Mesendoderm (in vitro differentiated cells): Measurements from ENCODE around the gene CADPS.
A peak's percentile ranks its signal among the peaks of the same experiment; 100 is the strongest.

Experiments used
- DNase-seq: peaks from one replicate; pipeline ENCODE4 v3.0.0; 2013
- H2AK5ac ChIP-seq: 2 replicates; pipeline ENCODE4 v1.6.1; 2013; ENCODE audit warnings: low read length, inconsistent platforms
- H2BK120ac ChIP-seq: 2 replicates; pipeline ENCODE4 v1.6.1; 2013; ENCODE audit warnings: low read depth, mild to moderate bottlenecking, low read length, moderate library complexity, mixed read lengths
- H2BK15ac ChIP-seq: replicated peaks from 2 replicates; pipeline ENCODE4 v1.6.1; 2013; ENCODE audit warnings: low read depth, mild to moderate bottlenecking, moderate library complexity
- H2BK5ac ChIP-seq: 2 replicates; pipeline ENCODE4 v1.6.1; 2013; ENCODE audit warnings: low read length, inconsistent platforms
- H3K18ac ChIP-seq: 2 replicates; pipeline ENCODE4 v1.6.1; 2013; ENCODE audit warnings: mild to moderate bottlenecking, low read length, mixed read lengths
- H3K23ac ChIP-seq: one replicate; pipeline ENCODE4 v1.6.1; 2013; ENCODE audit warnings: low read length
- H3K27ac ChIP-seq: 2 replicates; pipeline ENCODE4 v1.5.1; 2013; ENCODE audit warnings: low read depth, mild to moderate bottlenecking, inconsistent platforms, low read length, moderate library complexity
- H3K27me3 ChIP-seq: 2 replicates; pipeline ENCODE4 v1.6.1; 2013; ENCODE audit warnings: low read length, control low read depth, mild to moderate bottlenecking, inconsistent platforms; ENCODE audit not compliant: insufficient read depth, poor library complexity
- H3K36me3 ChIP-seq: 2 replicates; pipeline ENCODE4 v1.6.1; 2013; ENCODE audit warnings: low read length, inconsistent platforms; ENCODE audit not compliant: control insufficient read depth, insufficient read depth
- H3K4ac ChIP-seq: one replicate; pipeline ENCODE4 v1.6.1; 2013; ENCODE audit warnings: low read depth, mild to moderate bottlenecking, low read length, moderate library complexity
- H3K4me1 ChIP-seq: 2 replicates; pipeline ENCODE4 v1.6.1; 2013; ENCODE audit warnings: low read depth, low read length, inconsistent platforms; ENCODE audit not compliant: control insufficient read depth
- H3K4me2 ChIP-seq: 2 replicates; pipeline ENCODE4 v1.6.1; 2013; ENCODE audit warnings: low read length
- H3K4me3 ChIP-seq: 2 replicates; pipeline ENCODE4 v1.5.1; 2013; ENCODE audit warnings: mild to moderate bottlenecking, low read length
- H3K56ac ChIP-seq: one replicate; pipeline ENCODE4 v1.6.1; 2013; ENCODE audit warnings: low read length
- H3K79me1 ChIP-seq: 2 replicates; pipeline ENCODE4 v1.6.1; 2013; ENCODE audit warnings: low read length, inconsistent platforms
- H3K79me2 ChIP-seq: 2 replicates; pipeline ENCODE4 v1.6.1; 2013; ENCODE audit warnings: mild to moderate bottlenecking, low read length; ENCODE audit not compliant: control insufficient read depth, insufficient read depth
- H3K9ac ChIP-seq: 2 replicates; pipeline ENCODE4 v1.6.1; 2013; ENCODE audit warnings: low read length, inconsistent platforms
- H4K5ac ChIP-seq: one replicate; pipeline ENCODE4 v1.6.1; 2013; ENCODE audit warnings: low read length
- H4K8ac ChIP-seq: one replicate; pipeline ENCODE4 v1.6.1; 2013; ENCODE audit warnings: low read depth, mild to moderate bottlenecking, control low read depth, low read length, moderate library complexity
- WGBS: extraction: QIAGEN DNeasy Blood & Tissue Kit; methylation state at CpG from one replicate; pipeline ENCODE4 v1.1.7; 2013; ENCODE audit warnings: low lambda C conversion rate, missing lambda C conversion rate; ENCODE audit not compliant: insufficient coverage; ENCODE audit errors: extremely low coverage; 5-methylcytosine and 5-hydroxymethylcytosine counted together

The CADPS gene

DNA sequence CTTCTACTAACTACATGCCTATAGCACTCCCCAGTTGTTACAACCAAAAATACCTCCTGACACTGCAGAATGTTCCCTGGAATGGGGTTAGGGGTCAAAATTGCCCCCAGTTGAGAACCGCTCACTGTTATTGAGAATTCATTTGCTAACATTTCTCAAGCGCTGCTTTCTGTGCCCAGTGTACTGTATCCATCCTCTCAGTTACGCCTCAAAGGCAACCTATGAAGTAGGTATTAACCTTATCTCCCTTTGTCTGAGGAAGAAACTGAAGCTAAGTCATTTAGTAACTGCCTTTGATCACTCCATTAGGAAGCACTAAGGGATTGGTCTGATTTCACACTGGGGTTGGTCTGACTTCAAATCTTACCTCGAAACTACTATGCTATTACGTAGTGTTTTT lies 70.1 kb downstream of the CADPS start:
- Histone ChIP-seq H3K79me2 (no peaks in the 10 kb centered on the region), H3K27me3 (no peaks in the 10 kb centered on the region), H3K4ac (no peak overlapping the region), H3K56ac (no peak overlapping the region), H2AK5ac (no peak overlapping the region), H3K23ac (no peak overlapping the region), H4K5ac (no peak overlapping the region), H3K4me2 (no peak overlapping the region), H2BK120ac (no peak overlapping the region), H3K4me3 (no peak overlapping the region), H2BK5ac (no peak overlapping the region), H4K8ac (no peak overlapping the region), H3K18ac (no peak overlapping the region), H2BK15ac (no peak overlapping the region), H3K9ac (no peak overlapping the region), H3K27ac (no peak overlapping the region), H3K79me1 (no peaks in the 10 kb centered on the region), H3K36me3 (no peaks in the 10 kb centered on the region), H3K4me1 (peaks cover 4% of the 10 kb centered on the region)
- no peak for DNase-seq
- WGBS, result no CpG with 5 or more reads among the region's 5 CpGs

DNA sequence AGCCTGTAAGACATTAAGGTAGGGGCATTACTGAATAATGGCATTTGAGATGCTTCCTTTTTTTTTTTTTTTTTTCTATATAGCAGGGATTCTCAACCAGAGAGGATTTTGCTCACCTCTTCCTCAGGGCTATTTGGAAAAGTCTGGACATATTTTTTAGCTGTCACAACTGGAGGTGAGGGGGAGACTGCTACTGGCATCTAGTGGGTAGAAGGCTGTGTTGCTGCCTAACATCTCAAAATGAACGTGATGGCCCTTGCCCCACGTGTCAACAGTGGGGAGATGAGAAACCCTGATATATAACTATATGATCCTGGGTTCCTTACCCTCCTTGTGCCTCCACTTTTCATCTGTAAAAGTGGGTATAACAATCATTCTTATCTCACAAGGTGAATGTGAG lies 71.9 kb downstream of the CADPS start:
- H4K5ac ChIP-seq, result no peak overlapping the region
- no CpG with 5 or more reads among the region's 2 CpGs for WGBS
- no peak overlapping the region for H3K9ac ChIP-seq
- no peak overlapping the region for H3K27ac ChIP-seq
- no peaks in the 10 kb centered on the region for H3K79me2 ChIP-seq
- H2BK120ac ChIP-seq, result no peak overlapping the region
- no peak overlapping the region for H3K4me3 ChIP-seq
- H4K8ac ChIP-seq, result no peak overlapping the region
- H3K79me1 ChIP-seq, result no peaks in the 10 kb centered on the region
- H3K4ac ChIP-seq, result no peak overlapping the region
- no peak overlapping the region for H3K23ac ChIP-seq
- no peak overlapping the region for H3K56ac ChIP-seq
- DNase-seq, result peak; percentile 12
- no peak overlapping the region for H2BK15ac ChIP-seq
- H2BK5ac ChIP-seq, result no peak overlapping the region
- H3K18ac ChIP-seq, result no peak overlapping the region
- H3K4me2 ChIP-seq, result no peak overlapping the region
- no peaks in the 10 kb centered on the region for H3K36me3 ChIP-seq
- no peak overlapping the region for H2AK5ac ChIP-seq
- peaks cover 2% of the 10 kb centered on the region for H3K4me1 ChIP-seq
- no peaks in the 10 kb centered on the region for H3K27me3 ChIP-seq

DNA sequence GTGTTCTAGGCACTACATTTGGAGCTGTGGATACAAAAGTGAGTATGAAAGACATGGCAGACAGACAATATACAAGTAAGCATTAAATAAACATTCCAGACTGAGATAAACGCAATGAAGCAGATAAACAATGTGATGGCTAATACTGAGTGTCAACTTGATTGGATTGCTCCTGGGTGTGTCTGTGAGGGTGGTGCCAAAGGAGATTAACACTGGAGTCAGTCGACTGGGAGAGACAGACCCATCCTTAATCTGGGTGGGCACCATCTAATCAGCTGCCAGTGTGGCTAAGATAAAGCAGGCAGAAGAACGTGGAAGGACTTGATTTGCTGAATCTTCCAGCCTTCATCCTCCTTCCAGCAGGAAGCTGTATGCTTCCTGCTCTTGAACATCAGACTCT lies 77.2 kb downstream of the CADPS start:
- Histone ChIP-seq H2BK15ac (no peak overlapping the region), H3K79me2 (no peaks in the 10 kb centered on the region), H3K18ac (no peak overlapping the region), H4K8ac (no peak overlapping the region), H3K36me3 (no peaks in the 10 kb centered on the region), H3K56ac (no peak overlapping the region), H2AK5ac (no peak overlapping the region), H3K4me3 (no peak overlapping the region), H3K4me2 (no peak overlapping the region), H3K9ac (no peak overlapping the region), H3K27ac (no peak overlapping the region), H3K23ac (no peak overlapping the region), H4K5ac (no peak overlapping the region), H3K4ac (no peak overlapping the region), H3K79me1 (no peaks in the 10 kb centered on the region), H2BK120ac (no peak overlapping the region), H3K27me3 (no peaks in the 10 kb centered on the region), H2BK5ac (no peak overlapping the region), H3K4me1 (no peaks in the 10 kb centered on the region)
- DNase-seq, result peak; percentile 74
- no CpG with 5 or more reads among the region's 3 CpGs for WGBS

- Histone ChIP-seq H2BK120ac (no peak overlapping the region), H2AK5ac (no peak overlapping the region), H2BK15ac (no peak overlapping the region), H3K4me3 (no peak overlapping the region), H3K18ac (no peak overlapping the region), H3K27ac (no peak overlapping the region), H3K79me2 (no peaks in the 10 kb centered on the region), H3K4me2 (no peak overlapping the region), H4K8ac (no peak overlapping the region), H4K5ac (no peak overlapping the region), H2BK5ac (no peak overlapping the region), H3K9ac (no peak overlapping the region), H3K56ac (no peak overlapping the region), H3K4ac (peak overlapping the region; percentile 55), H3K4me1 (no peaks in the 10 kb centered on the region), H3K23ac (no peak overlapping the region), H3K36me3 (no peaks in the 10 kb centered on the region), H3K27me3 (no peaks in the 10 kb centered on the region), H3K79me1 (no peaks in the 10 kb centered on the region)
- no peak for DNase-seq
- WGBS, result no CpG with 5 or more reads among the region's 3 CpGs
Observed at GRCh38 chr3:62797132-62797531, 78.1 kb downstream of the CADPS start.

GRCh38 chr3:62795978-62796657 lies 79.1 kb downstream of the CADPS start:
- no peak overlapping the region for H2AK5ac ChIP-seq
- DNase-seq, result peak; percentile 18
- H3K56ac ChIP-seq, result no peak overlapping the region
- H2BK120ac ChIP-seq, result no peak overlapping the region
- no peak overlapping the region for H3K4me2 ChIP-seq
- no peak overlapping the region for H3K27ac ChIP-seq
- H3K36me3 ChIP-seq, result no peaks in the 10 kb centered on the region
- H3K4ac ChIP-seq, result peak overlapping the region; percentile 9
- WGBS, result no CpG with 5 or more reads among the region's 2 CpGs
- no peaks in the 10 kb centered on the region for H3K79me1 ChIP-seq
- H3K4me3 ChIP-seq, result no peak overlapping the region
- H3K27me3 ChIP-seq, result no peaks in the 10 kb centered on the region
- H4K8ac ChIP-seq, result no peak overlapping the region
- no peaks in the 10 kb centered on the region for H3K4me1 ChIP-seq
- H3K23ac ChIP-seq, result no peak overlapping the region
- H3K18ac ChIP-seq, result no peak overlapping the region
- no peak overlapping the region for H4K5ac ChIP-seq
- H2BK15ac ChIP-seq, result no peak overlapping the region
- no peaks in the 10 kb centered on the region for H3K79me2 ChIP-seq
- H3K9ac ChIP-seq, result no peak overlapping the region
- H2BK5ac ChIP-seq, result no peak overlapping the region

DNA sequence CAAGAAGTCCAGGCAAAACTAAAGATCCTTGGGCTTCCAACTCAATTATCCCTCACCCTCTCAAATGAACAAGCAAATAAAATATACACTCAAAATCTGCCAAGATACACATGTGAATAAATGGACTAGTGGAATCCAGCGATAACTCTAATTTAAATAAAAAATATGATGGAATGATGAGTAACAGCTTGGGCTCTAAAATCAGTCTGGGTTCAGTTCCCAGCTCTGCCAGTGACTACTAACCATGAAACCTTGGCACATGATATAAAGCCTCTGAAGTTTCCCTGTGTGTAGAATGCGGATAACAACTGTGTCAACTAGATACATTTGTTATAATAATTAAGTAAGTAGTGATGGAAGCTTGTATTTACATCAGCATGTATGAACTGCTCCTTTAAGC lies 81.3 kb downstream of the CADPS start:
- no peak overlapping the region for H2AK5ac ChIP-seq
- no peak overlapping the region for H3K4me2 ChIP-seq
- H3K23ac ChIP-seq, result no peak overlapping the region
- H2BK120ac ChIP-seq, result no peak overlapping the region
- no peak overlapping the region for H3K18ac ChIP-seq
- DNase-seq, result no peak
- no peak overlapping the region for H4K5ac ChIP-seq
- H3K4me1 ChIP-seq, result no peaks in the 10 kb centered on the region
- H2BK5ac ChIP-seq, result no peak overlapping the region
- H3K9ac ChIP-seq, result no peak overlapping the region
- H3K27me3 ChIP-seq, result no peaks in the 10 kb centered on the region
- no peak overlapping the region for H4K8ac ChIP-seq
- H2BK15ac ChIP-seq, result no peak overlapping the region
- H3K4me3 ChIP-seq, result no peak overlapping the region
- no peak overlapping the region for H3K27ac ChIP-seq
- no peak overlapping the region for H3K4ac ChIP-seq
- H3K36me3 ChIP-seq, result no peaks in the 10 kb centered on the region
- H3K79me2 ChIP-seq, result no peaks in the 10 kb centered on the region
- H3K56ac ChIP-seq, result no peak overlapping the region
- no peaks in the 10 kb centered on the region for H3K79me1 ChIP-seq
- WGBS, result no CpG with 5 or more reads among the region's 2 CpGs
